HFFc6 (cell line): ENCODE results near the gene PYCR2. TPM values are rescaled to one million over a fixed set of nuclear protein-coding genes. Genes with fewer than 3 reads are reported as not detected.
A peak's percentile ranks its signal among the peaks of the same experiment; 100 is the strongest.

ENCODE experiments used
- DNase-seq: peaks from one replicate; pipeline ENCODE4 v3.0.0-alpha.2; 2018
- H3K27ac Mint-ChIP-seq: 2 replicates; pipeline ENCODE4 v1.8.0; 2020; ENCODE audit warnings: mild to moderate bottlenecking, mixed read lengths
- H3K27me3 Mint-ChIP-seq: 2 replicates; pipeline ENCODE4 v1.8.0; 2021; ENCODE audit warnings: mild to moderate bottlenecking, moderate library complexity, mixed read lengths; ENCODE audit not compliant: insufficient read depth
- H3K36me3 Mint-ChIP-seq: 2 replicates; pipeline ENCODE4 v1.8.0; 2021; ENCODE audit warnings: low read depth, mixed read lengths
- H3K4me1 Mint-ChIP-seq: 2 replicates; pipeline ENCODE4 v1.8.0; 2020; ENCODE audit warnings: low read depth, mixed read lengths
- H3K4me3 Mint-ChIP-seq: 2 replicates; pipeline ENCODE4 v1.8.0; 2020; ENCODE audit warnings: mild to moderate bottlenecking, moderate library complexity, mixed read lengths
- H3K9me3 Mint-ChIP-seq: 2 replicates; pipeline ENCODE4 v1.8.0; 2020; ENCODE audit warnings: mild to moderate bottlenecking, mixed read lengths
- total RNA-seq, 6 experiments: library from RNA; stranded (reverse); fragmentation: NEBNext Ultra II Directional; extraction: Animal tissue kit (Norgen Biotek cat#: 25700); gene quantifications; 2 replicates in 1 of 6; 3 replicates in 5 of 6; pipeline ENCODE4 v1.2.3, GENCODE V29; 2021
- TF ChIP-seq, protein P1 (sequence below): fragments of 200-600 bp; sonication (generic); IDR thresholded peaks from 2 replicates; pipeline ENCODE4 v1.5.0; 2021; ENCODE audit warnings: antibody characterized with exemption, mild to moderate bottlenecking

The PYCR2 gene
- total RNA-seq, 6 experiments from 2014 or later = 50.7 to 56.3 (median 52.8) TPM

DNA sequence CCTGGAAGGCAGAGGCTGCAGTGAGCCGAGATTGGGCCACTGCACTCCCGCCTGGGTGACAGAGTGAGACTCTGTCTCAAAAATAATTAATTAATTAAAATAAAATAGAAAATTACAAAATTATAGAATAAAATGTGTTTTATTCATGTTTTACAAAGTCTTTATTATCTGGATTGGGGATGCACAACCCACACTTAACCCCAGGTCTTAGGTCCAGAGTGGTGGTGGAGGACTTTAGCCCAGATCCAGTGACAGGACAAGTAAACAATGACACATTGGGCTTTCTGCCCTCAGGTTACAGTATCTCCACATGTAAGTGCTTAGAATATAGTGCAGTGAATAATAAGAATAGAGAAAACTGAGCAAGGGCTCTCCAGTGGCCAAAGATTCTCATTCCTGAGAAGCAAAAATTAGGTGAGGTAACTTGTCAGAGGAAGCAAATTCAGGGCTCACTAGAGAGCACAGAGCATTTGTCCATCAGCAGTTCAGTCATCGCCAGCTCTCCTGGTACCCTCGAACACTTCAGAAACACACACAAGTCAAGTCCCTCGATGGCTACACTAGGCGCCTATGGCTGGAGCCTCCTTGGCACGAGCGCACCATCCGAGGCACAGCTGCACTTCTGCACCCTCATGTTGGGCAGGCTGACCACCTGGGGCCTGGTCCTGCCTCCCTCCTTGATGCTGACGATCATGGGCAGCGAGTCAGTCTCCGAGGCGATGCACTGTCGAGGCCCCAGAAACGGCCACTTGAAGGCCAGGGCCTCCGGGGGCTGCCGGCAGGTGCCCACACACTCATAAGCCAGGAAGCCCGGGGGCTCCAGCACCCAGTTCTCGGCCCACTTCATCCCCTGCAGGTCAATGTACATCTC lies 37.7 kb downstream of the PYCR2 start:
- H3K36me3 Mint-ChIP-seq = no peaks in the 10 kb centered on the region
- peaks cover 10% of the 10 kb centered on the region for H3K4me1 Mint-ChIP-seq
- TF ChIP-seq, protein P1, sequence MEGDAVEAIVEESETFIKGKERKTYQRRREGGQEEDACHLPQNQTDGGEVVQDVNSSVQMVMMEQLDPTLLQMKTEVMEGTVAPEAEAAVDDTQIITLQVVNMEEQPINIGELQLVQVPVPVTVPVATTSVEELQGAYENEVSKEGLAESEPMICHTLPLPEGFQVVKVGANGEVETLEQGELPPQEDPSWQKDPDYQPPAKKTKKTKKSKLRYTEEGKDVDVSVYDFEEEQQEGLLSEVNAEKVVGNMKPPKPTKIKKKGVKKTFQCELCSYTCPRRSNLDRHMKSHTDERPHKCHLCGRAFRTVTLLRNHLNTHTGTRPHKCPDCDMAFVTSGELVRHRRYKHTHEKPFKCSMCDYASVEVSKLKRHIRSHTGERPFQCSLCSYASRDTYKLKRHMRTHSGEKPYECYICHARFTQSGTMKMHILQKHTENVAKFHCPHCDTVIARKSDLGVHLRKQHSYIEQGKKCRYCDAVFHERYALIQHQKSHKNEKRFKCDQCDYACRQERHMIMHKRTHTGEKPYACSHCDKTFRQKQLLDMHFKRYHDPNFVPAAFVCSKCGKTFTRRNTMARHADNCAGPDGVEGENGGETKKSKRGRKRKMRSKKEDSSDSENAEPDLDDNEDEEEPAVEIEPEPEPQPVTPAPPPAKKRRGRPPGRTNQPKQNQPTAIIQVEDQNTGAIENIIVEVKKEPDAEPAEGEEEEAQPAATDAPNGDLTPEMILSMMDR = no peak
- H3K4me3 Mint-ChIP-seq = no peak overlapping the region
- DNase-seq = no peak
- H3K9me3 Mint-ChIP-seq = no peaks in the 10 kb centered on the region
- no peak overlapping the region for H3K27ac Mint-ChIP-seq
- H3K27me3 Mint-ChIP-seq = no peaks in the 10 kb centered on the region; the same call in 1 of the 2 replicates

DNA sequence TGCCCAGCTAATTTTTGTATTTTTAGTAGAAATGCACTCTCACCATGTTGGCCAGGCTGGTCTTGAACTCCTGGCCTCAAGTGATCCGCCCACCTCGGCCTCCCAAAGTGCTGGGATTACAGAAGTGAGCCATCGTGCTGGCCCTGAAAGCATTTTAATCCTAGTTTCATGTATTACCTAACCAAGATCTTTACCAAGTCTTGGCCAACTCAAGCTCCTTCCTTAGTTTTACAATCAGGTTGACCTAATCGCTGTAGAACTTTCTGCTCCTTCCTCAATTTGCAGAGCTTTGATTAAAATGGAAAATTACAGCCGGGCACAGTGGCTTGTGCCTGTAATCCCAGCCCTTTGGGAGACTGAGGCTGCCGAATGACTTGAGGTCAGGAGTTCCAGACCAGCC lies 38.7 kb downstream of the PYCR2 start:
- Mint-ChIP-seq H3K4me1 (peaks cover 20% of the 10 kb centered on the region), H3K4me3 (no peak overlapping the region)

DNA sequence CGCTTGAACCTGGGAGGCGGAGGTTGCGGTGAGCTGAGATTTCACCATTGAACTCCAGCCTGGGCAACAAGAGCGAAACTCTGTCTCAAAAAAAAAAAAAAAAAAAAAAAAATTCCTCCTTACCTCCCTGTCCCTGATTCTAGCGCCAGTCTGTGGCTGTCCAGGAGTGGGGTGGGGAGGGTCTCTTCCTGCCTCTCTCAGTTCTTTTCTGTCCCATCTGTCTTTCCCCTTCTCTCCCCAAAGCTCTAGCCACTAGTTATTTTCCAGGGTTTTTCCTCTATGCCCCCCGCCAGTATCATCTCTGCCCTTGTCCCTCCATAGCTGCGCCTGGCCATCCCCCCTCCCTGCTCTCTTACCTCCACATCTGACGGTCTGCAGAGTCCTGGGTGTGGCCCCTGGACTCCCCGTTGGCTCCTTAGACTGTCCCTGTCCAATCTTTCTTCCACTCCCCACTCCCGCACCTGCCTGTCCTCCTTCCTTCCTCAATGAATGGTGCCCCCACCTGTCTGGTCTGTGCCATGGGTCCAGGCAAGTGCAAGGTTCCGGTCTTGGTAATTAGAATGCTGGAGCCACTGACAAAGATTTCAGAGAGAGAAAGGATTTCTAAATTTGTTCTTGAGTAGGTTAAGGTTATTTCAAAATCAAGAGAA lies 40.3 kb downstream of the PYCR2 start:
- Mint-ChIP-seq H3K4me1 (peaks cover 34% of the 10 kb centered on the region), H3K4me3 (peak overlapping the region; percentile 94), H3K27ac (peak overlapping the region; percentile 48; the same call in 1 of the 2 replicates), H3K36me3 (no peaks in the 10 kb centered on the region), H3K9me3 (no peaks in the 10 kb centered on the region), H3K27me3 (no peaks in the 10 kb centered on the region; the same call in 1 of the 2 replicates)
- no peak for DNase-seq
- TF ChIP-seq, protein P1 = no peak

More for the DNA sequence above, 38.7 kb downstream of the PYCR2 start:
- Mint-ChIP-seq H3K27ac (no peak overlapping the region), H3K36me3 (no peaks in the 10 kb centered on the region), H3K9me3 (no peaks in the 10 kb centered on the region), H3K27me3 (no peaks in the 10 kb centered on the region; the same call in 1 of the 2 replicates)
- TF ChIP-seq, protein P1 = no peak
- DNase-seq = no peak

DNA sequence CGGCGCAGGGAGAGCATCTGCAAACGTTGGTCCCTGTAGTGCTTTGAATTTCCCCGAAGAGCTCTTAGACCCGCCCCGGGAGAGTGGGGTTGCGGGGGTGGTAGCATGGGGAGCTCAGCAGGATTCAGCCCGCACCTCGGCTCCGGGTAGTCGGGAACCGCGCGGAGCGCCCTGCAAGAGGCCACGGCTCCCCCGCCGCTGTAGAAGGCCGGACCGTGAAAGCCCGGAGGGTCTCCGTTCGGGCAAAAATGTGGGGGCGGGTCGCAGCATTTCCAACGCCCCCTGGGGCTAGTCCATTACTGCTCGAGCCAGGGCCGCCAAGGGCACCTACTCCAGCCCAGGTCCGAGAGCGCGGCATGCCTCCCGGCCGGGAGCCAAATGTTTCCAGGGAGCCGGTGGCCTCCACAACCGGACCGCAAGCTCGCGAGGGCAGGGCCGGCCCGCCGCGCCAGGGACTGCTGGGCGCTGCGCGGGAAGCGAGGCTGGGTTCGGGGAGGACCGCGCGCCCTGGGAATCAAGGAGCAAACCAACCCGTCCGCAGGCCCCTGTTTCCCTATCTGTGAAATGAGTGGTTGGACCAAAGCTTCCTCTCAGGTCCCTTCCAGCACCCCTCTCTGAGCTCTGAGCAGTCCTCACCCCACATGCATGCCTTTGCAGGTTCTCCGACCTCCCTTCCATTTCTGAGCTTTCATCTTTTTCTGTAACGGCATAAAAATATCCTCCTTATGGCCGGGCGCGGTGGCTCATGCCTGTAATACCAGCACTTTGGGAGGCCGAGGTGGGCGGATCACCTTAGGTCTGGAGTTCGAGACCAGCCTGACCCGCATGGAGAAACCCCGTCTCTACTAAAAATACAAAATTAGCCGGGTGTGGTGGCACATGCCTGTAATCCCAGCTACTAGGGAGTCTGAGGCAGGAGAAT lies 41.1 kb downstream of the PYCR2 start:
- TF ChIP-seq, protein P1 = no peak
- no peaks in the 10 kb centered on the region for H3K9me3 Mint-ChIP-seq
- no peaks in the 10 kb centered on the region for H3K36me3 Mint-ChIP-seq
- no peaks in the 10 kb centered on the region for H3K27me3 Mint-ChIP-seq
- H3K4me3 Mint-ChIP-seq = peak overlapping the region; percentile 94
- peak; percentile 13 for DNase-seq
- peaks cover 39% of the 10 kb centered on the region for H3K4me1 Mint-ChIP-seq
- peak overlapping the region; percentile 73 for H3K27ac Mint-ChIP-seq
